ENCODE results near the gene PROP1.

Gene PROP1

DNA sequence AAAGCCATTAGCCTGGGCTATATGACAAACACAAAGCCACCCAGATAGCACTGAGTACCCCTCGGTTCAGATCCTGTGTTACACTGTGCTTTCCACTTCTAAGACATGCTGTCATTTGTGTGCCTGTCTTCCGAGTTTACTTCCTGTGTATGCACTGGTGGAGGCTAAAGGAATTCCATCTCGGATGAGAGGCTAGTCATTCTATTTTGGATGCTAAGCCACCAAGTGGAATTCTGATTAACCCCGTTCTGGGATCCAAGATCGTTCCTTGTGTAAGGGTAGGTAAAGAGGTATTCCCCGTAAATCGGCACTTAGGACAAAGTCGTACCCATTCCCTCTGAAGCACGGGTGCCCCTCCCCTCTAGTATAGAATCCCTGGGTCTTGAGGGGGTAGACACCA lies 8.7 kb downstream of the PROP1 start:
- DNase-seq (ENCODE audit: low read depth) = no peak
- H3K4me3 ChIP-seq (ENCODE audit: low read depth, low read length) = no peak overlapping the region
- TF ChIP-seq MYC (IDR thresholded peaks at IDR 0.05; ENCODE audit: low read depth, low read length) = no peak
- TF ChIP-seq, protein P1, sequence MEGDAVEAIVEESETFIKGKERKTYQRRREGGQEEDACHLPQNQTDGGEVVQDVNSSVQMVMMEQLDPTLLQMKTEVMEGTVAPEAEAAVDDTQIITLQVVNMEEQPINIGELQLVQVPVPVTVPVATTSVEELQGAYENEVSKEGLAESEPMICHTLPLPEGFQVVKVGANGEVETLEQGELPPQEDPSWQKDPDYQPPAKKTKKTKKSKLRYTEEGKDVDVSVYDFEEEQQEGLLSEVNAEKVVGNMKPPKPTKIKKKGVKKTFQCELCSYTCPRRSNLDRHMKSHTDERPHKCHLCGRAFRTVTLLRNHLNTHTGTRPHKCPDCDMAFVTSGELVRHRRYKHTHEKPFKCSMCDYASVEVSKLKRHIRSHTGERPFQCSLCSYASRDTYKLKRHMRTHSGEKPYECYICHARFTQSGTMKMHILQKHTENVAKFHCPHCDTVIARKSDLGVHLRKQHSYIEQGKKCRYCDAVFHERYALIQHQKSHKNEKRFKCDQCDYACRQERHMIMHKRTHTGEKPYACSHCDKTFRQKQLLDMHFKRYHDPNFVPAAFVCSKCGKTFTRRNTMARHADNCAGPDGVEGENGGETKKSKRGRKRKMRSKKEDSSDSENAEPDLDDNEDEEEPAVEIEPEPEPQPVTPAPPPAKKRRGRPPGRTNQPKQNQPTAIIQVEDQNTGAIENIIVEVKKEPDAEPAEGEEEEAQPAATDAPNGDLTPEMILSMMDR (IDR thresholded peaks at IDR 0.05; ENCODE audit: low read depth, low read length) = no peak
- TF ChIP-seq, protein P2, sequence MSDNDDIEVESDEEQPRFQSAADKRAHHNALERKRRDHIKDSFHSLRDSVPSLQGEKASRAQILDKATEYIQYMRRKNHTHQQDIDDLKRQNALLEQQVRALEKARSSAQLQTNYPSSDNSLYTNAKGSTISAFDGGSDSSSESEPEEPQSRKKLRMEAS (IDR thresholded peaks at IDR 0.05; ENCODE audit: low read depth, low read length) = no peak
- no peak for TF ChIP-seq POLR2A (IDR thresholded peaks at IDR 0.05; ENCODE audit: extremely low read depth, insufficient read length)

DNA sequence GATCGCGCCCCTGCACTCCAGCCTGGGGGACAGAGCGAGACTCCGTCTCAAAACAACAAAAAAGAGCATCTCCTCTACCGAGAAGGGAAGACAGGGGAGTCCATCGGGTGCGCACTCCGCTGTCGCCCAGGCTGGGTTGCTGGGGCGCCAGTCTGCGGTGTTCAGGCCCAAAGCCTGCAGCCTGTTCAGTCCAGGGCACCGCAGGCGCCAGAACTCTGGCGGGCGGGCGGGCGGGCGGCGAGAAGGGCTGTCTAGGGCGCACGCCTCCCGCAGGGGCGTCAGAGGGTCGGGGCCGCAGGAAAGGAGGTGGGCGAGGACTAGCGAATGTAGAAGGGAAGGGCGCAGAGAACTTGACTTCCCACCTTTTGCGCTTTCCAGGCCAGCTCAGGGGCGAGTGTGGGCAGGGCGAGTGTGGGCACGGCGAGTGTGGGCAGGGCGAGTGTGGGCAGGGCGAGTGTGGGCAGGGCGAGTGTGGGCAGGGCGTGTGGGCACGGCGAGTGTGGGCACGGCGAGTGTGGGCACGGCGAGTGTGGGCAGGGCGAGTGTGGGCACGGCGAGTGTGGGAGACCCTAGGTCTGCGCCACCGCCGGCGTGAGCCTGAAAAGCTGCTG lies 10.5 kb downstream of the PROP1 start:
- DNase-seq (ENCODE audit: low read depth) = no peak
- no peak overlapping the region for H3K4me3 ChIP-seq (ENCODE audit: low read depth, low read length)
- TF ChIP-seq POLR2A (IDR thresholded peaks at IDR 0.05; ENCODE audit: extremely low read depth, insufficient read length) (no peak), MYC (IDR thresholded peaks at IDR 0.05; ENCODE audit: low read depth, low read length) (no peak)
- TF ChIP-seq, protein P2 (IDR thresholded peaks at IDR 0.05; ENCODE audit: low read depth, low read length) = no peak
- TF ChIP-seq, protein P1 (IDR thresholded peaks at IDR 0.05; ENCODE audit: low read depth, low read length) = no peak

DNA sequence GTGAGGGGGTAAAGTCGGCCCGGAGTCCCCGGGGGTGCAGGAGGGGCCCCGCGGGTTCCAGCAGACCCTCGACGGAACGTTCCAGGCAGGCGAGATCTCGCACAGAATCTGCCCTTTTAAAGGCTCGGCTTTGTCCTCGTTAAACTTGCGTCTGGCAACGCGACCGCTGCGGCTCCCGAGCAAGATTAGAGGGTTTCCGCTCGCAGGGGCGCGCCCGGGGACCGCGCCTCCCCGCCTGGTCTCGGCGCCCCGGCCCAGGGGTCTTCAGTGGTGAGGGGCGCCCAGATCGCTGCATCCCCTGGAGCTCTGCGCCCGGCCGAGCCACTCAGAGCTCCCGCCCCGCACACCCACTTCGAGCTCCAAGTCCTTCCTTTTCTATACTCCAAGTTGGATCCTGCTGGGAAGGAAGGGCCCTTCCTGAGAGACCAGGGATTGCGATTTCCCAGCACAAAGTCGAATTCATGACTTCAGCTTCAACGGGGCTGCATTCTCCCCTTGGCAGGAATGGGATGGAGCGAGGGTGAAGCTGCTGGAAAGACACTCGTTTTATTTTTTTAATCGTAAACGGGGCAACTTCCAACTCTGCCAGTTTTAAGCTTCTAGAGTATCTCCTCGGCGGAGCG lies 11.3 kb downstream of the PROP1 start:
- no peak for TF ChIP-seq MYC (IDR thresholded peaks at IDR 0.05; ENCODE audit: low read depth, low read length)
- TF ChIP-seq POLR2A (IDR thresholded peaks at IDR 0.05; ENCODE audit: extremely low read depth, insufficient read length) = no peak
- TF ChIP-seq, protein P1 (IDR thresholded peaks at IDR 0.05; ENCODE audit: low read depth, low read length) = no peak
- TF ChIP-seq, protein P2 (IDR thresholded peaks at IDR 0.05; ENCODE audit: low read depth, low read length) = no peak
- H3K4me3 ChIP-seq (ENCODE audit: low read depth, low read length) = no peak overlapping the region
- DNase-seq (ENCODE audit: low read depth) = no peak

DNA sequence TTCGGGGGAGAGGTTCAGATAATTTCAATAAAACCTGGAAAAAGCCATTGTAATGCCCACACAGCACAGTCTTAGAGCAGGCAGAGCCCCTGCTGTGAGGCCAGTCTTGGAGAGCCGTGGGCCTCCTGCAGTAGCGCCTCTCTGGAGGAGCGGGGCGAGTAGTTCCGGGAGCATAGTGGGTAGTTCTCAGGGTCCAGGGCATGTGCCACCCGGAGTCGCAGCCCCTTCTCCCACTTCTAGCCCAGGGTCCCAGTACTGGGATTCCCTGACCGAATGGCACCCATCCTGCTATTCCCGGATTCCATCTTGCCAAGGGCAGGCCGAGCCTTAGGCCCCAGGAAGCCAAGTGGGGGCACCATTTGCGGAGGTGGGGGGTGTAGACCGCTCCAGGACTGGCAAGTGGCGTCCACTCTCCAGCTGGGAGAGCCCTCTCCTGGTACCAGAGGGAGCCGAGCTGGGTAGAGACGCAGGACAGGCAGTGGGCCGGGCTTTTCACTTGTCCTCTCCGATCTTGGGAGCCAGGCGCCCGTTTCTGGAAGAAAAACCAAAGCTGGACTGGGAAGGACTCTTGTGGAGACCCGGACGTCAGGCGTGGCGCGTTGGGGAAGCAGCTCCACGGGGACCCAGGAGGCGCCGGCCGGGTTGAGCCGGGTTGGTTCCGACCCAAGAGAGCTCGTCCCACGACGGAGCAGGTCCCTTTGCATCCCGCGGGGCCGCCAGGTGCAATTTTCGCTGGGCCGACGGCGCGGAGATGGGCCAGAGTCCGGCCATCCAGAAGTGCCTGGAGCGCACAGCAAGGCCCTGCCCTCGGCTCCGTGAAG lies 12.1 kb downstream of the PROP1 start:
- TF ChIP-seq POLR2A (IDR thresholded peaks at IDR 0.05; ENCODE audit: extremely low read depth, insufficient read length) (no peak), MYC (IDR thresholded peaks at IDR 0.05; ENCODE audit: low read depth, low read length) (no peak)
- TF ChIP-seq, protein P2 (IDR thresholded peaks at IDR 0.05; ENCODE audit: low read depth, low read length) = no peak
- TF ChIP-seq, protein P1 (IDR thresholded peaks at IDR 0.05; ENCODE audit: low read depth, low read length) = no peak
- no peak for DNase-seq (ENCODE audit: low read depth)
- H3K4me3 ChIP-seq (ENCODE audit: low read depth, low read length) = no peak overlapping the region

DNA sequence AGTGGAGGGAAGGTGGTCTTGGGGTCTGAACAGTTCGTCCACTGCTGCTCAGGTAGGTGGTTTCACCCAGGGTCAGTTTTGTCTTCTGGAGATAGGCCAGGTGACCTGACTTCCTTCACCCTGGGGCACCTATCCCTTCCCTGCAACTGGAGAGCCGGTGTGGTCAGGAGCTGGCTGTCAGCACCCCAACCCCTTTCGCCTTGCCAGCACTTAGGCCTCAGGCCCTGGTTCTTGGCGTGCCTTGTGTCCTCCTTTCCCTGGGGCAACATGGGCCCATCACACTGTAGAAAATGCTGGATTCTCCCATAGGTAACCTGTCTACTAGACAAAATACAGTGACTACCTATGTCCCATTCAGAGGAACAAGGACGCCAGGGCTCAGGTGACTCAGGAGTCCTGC lies 13.1 kb downstream of the PROP1 start:
- DNase-seq (ENCODE audit: low read depth) = no peak

More for the DNA sequence above, 13.1 kb downstream of the PROP1 start:
- TF ChIP-seq POLR2A (IDR thresholded peaks at IDR 0.05; ENCODE audit: extremely low read depth, insufficient read length) = no peak
- no peak overlapping the region for H3K4me3 ChIP-seq (ENCODE audit: low read depth, low read length)

Measured in NB4 (cell line).